Stimulated activated CD4-positive, alpha-beta T cell treated with anti-CD3 and anti-CD28 coated beads, TNF-alpha, amount 100 ng/mL, for 48 hours (primary cell): Measurements from ENCODE around the gene EFHD1.
A peak's percentile ranks its signal among the peaks of the same experiment; 100 is the strongest.

Experiments
- DNase-seq, 3 donors: peaks; one replicate each; pipeline ENCODE4 v3.0.0-alpha.2; 2020; ENCODE audit warnings: low read depth in 3 of 3

EFHD1 gene

GRCh38 chr2:232633413-232634205, at the start of gene EFHD1:
TSS of gene EFHD1 (plus strand) at chr2:232633604. CDS start at chr2:232633705, 101 bp downstream.
- DNase-seq, result peak; percentile 16 to 40 (median 19)

- DNase-seq, result no peak
Observed at GRCh38 chr2:232584238-232584637, 49.2 kb upstream of the EFHD1 start.

GRCh38 chr2:232586943-232587505, 46.4 kb upstream of the EFHD1 start:
- DNase-seq, result no peak

GRCh38 chr2:232587512-232587911, 45.9 kb upstream of the EFHD1 start:
- DNase-seq, result no peak

- DNase-seq, result no peak
Observed at GRCh38 chr2:232588031-232588430, 45.4 kb upstream of the EFHD1 start.

GRCh38 chr2:232588680-232589585, 44.5 kb upstream of the EFHD1 start:
- no peak for DNase-seq

- no peak for DNase-seq
Observed at GRCh38 chr2:232592772-232593395, 40.5 kb upstream of the EFHD1 start.

GRCh38 chr2:232593982-232594381, 39.4 kb upstream of the EFHD1 start:
- no peak for DNase-seq

GRCh38 chr2:232597362-232598079, 35.9 kb upstream of the EFHD1 start:
- no peak for DNase-seq

GRCh38 chr2:232598293-232598692, 35.1 kb upstream of the EFHD1 start:
- no peak for DNase-seq

GRCh38 chr2:232600053-232600773, 33.2 kb upstream of the EFHD1 start:
- DNase-seq, result no peak

- no peak for DNase-seq
Observed at GRCh38 chr2:232603283-232603682, 30.1 kb upstream of the EFHD1 start.

GRCh38 chr2:232604535-232604934, 28.9 kb upstream of the EFHD1 start:
- DNase-seq, result no peak

- no peak for DNase-seq
Observed at GRCh38 chr2:232607011-232607410, 26.4 kb upstream of the EFHD1 start.

GRCh38 chr2:232609607-232610006, 23.8 kb upstream of the EFHD1 start:
- DNase-seq, result no peak

GRCh38 chr2:232610081-232610480, 23.3 kb upstream of the EFHD1 start:
- no peak for DNase-seq

GRCh38 chr2:232611061-232611460, 22.3 kb upstream of the EFHD1 start:
- DNase-seq, result no peak

- DNase-seq, result peak; percentile 44 to 64 (median 58)
Observed at GRCh38 chr2:232611559-232612218, 21.7 kb upstream of the EFHD1 start.

GRCh38 chr2:232613538-232614134, 19.8 kb upstream of the EFHD1 start:
- DNase-seq, result no peak

GRCh38 chr2:232615339-232615738, 18.1 kb upstream of the EFHD1 start:
- no peak for DNase-seq
